Islet of Langerhans (tissue), 1 donor: Measurements from ENCODE around the gene FIBCD1.
"Not testable (repeated sequence)": the region's sequence is repeated elsewhere in the genome, so short reads cannot be mapped to it uniquely, and the experiment has no call there.

Source experiments
- FAIRE-seq: peaks from one replicate; lab custom pipeline; 2011; peaks lifted over from hg19 to GRCh38; lab: Jason Lieb, UNC

FIBCD1 gene

DNA sequence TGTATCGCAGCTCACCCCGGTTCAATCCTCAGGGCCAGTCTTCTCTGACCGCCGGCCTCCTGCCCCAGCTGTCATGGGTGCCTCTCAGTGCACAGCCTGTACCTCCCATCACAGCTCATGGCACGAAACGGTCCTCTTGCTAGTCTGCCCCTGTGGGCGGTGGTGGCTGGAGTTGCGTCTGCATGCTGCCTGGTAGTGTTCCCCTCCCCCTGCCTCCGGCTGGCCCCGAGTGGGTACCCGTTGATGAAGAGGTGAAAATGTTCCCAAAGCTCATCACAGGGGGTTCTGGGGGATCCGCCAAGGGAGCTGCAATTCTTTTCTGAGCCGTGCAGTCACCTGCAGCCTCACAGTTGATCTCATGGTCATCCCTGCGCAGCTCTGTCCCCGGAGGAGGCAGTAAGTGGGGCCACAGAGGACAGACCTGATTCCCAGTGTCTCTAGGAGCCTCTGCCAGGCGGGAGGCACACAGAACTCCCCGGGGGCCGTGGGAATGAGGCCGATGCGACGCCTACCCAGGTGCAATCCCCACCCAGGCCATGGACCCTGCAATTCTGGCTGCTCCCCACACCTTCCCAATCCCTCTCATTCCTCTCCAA is 34.7 kb upstream of the FIBCD1 start:
- no peak for FAIRE-seq

DNA sequence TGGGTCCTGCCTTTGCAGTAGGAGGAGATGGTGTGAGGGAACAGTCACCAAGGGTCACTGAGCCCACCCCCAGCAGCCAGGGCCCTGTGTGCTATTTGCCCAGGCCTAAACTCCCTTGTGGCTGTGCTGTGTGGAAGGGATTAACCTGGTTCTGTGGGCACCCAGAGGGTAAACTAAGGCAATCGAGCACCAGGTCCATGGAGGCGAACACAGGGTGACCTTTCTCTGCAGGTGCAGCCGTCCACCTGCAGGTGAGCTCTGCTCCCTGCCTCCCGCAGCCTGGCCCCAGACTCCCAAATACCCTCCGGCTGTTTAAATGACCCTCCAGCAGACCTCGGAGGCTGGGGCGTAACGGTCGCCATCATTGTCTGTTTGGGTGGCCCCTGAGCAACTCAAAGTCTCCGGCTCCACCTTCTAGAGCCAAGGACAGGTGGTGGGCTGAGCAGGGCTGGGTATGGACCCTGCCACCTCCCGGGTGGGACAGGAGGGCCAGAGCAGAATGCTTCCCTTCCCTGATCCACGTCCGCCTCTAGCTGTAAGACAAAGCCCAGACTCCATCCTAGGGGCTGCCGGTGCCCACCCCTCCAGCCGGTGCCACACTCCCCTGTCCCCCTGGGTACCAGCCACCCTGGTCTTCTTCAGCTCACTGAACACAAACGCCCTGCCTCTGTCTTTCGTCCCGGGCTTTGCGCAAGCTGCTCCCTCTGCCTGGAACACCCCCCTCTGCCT is 34.1 kb upstream of the FIBCD1 start:
- FAIRE-seq = no peak

DNA sequence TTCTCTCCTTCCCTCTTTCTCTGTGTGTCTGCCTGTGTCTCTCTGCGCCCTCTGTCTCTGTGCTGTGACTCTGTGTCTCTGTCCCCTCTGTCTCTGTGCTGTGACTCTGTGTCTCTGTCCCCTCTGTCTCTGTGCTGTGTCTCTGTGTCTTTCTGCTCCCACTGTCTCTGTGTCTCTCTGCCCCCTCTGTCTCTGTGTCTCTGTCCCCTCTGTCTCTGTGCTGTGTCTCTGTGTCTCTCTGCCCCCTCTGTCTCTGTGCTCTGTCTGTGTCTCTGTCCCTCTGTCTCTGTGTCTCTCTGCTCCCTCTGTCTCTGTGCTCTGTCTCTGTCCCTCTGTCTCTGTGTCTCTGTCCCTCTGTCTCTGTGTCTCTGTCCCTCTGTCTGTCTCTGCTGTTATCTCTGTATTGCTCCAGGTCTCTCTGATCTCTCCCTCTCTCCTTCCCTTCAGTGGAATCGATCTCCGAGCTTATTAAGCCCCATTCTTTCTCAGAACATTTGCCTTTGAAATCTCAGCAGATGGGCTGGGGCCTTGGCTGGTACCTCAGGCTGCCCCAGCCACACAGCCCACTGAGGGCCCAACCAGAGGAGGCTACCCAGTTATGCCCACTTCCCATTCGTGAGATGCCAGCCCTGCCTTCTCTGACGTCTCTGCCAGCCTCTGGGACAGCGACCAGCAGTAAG is 33.4 kb upstream of the FIBCD1 start:
- no peak for FAIRE-seq

DNA sequence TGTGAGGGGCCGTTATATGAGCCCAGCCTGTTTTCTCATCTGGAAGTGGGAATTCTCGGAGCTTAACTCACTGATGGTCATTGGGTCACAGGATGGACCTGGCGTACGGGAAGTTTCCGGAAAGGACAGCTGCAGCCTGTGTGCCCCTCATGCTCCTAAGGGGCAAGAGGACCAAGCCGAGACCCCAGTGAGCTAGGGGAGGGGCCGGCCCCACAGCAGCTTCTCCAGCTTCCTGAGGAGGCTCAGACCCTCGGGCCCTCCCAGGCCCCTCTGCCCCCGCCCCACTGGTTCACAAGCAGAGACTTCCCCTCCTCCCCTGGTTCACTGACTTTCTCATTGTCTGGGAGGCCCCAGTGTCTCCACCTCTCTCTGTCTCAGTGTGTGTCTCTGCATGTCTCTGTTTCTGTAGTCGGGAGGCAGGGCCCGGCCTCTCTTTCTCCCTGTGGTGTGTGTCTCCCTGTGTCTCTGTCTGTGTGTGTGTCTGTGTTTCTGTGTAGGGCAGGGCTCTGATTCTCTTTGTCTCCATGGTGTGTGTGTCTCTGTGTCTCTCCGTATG is 32.3 kb upstream of the FIBCD1 start:
- no peak for FAIRE-seq

DNA sequence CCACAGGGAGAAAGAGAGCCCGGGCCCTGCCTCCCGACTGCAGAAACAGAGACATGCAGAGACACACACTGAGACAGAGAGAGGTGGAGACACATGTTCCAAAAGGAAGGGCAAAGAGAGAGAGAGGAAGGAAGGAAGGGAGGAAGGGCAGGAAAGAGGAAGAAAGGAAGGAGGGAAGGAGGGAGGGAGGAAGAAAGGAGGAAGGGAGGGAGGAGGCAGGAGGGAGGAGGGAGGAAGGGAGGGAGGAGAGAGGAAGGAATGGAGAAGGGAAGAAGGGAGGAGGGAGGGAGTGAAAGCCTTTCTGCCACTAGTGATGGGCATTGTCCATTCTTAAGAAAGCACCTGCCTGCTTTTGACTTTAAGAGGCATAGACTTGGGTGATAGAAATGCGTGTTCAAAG is 31.8 kb upstream of the FIBCD1 start:
- no peak for FAIRE-seq

DNA sequence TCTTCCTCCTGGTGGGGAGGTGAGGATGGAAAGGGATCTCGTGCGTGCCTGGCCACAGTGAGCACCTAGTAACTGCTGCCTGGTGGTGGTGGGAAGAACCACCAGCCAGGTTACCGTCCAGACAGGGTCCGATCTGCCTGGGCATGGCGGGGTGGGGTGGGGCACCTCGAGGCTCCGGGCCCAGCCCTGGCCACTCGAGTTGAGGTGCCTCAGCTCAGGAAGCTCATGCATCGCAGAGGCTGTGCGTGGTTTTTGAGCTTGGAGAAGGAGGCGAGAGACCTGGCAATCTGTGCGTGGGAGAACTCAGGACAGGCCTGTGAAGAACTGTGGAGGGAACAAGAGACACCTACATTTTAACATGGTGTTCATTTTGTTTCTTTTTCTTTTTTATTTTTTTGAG is 31.0 kb upstream of the FIBCD1 start:
- FAIRE-seq = no peak

DNA sequence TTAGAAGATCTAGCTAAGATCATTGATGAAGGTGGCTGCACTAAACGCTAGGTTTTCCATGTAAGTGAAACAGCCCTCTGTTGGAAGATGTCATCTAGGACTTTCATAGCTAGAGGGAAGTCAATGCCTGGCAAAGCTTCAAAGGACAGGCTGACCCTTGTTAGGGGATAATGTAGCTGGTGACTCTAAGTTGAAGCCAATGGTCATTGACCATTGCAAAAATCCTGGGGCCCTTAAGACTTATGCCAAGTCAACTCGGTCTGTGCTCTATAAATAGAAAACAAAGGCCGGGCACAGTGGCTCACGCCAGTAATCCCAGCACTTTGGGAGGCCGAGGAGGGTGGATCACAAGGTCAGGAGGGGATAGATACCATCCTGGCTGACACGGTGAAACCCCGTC is 26.6 kb upstream of the FIBCD1 start:
- no peak for FAIRE-seq

DNA sequence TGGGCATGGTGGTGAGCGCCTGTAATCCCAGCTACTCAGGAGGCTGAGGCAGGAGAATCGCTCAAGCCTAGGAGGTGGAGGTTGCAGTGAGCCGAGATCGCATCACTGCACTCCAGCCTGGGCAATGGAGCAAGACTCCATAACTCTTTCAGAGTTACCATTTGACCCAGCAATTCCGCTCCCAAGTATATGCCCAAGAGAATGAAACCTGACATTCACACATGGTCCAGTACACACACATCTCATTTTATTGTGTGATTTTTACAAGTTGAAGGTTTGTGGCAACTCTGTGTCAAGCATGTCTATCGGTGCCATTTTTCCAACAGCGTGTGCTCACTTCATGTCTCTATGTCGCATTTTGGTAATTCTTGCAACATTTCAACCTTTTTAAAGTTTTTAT is 24.9 kb upstream of the FIBCD1 start:
- no peak for FAIRE-seq

DNA sequence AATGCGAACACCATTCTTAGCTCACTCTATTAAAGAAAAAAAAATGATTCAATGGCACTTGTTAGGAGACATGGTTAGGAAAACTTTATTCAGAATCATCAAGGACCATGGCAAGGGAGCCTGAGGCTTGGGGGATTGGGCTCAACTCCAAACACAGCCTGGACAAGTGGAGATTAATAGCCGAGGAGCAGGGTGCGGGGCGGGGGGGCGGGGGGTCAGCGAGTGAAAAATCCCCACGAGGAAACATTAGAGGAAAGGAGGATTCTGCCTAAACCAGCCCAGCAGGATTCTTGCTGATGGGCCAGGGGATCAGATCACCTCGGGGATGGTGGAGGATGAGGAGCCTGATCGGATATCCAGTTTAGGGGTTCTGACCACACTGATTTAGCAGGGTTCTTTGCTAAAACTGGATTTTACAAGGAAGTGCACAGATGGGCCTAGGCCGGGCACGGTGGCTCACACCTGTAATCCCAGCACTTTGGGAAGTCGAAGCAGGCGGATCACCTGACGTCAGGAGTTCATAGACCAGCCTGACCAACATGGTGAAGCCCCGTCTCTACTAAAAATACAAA is 24.4 kb upstream of the FIBCD1 start:
- no peak for FAIRE-seq

DNA sequence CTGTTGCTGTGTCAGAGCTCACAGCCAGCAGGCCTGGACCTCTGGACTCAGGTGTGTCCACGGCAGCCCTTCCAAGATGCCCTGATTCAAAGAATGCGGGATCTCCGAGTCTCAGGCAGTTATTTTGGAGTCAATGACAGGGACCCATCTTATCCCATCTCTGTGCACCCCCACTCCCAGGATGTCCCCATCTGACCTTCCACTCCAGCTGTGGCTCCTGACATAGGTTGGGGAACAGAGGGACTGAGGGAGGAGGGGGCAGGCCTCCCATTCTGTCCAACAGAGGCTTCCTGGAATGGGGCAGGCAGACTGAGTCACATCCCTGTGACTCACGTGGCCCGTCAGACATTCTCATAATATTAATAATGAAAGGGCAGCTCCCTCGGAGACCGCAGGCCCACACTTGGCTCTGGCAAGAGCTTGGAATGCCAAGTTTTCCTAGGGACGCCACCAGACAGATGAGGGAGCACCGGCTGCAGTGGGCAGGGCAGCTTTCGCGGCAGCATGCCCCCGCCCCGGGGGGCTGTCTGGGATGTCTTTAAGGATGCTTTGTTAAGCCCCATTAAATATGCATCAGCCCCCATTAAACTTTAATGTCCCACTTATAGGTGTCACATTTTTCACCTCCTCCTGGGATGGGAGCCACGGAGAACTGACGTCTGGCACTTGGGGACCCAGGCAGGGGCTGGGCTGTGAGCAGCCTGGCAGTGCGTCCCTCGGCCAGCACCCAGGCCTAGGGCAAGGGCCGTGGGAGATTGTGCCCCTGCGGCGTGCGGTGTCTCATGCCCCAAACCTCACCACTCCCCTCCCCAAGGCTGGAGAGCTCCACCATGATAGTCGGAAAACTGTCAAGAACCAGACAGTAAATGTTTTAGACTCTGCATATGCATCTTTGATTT is 23.6 kb upstream of the FIBCD1 start:
- no peak for FAIRE-seq

DNA sequence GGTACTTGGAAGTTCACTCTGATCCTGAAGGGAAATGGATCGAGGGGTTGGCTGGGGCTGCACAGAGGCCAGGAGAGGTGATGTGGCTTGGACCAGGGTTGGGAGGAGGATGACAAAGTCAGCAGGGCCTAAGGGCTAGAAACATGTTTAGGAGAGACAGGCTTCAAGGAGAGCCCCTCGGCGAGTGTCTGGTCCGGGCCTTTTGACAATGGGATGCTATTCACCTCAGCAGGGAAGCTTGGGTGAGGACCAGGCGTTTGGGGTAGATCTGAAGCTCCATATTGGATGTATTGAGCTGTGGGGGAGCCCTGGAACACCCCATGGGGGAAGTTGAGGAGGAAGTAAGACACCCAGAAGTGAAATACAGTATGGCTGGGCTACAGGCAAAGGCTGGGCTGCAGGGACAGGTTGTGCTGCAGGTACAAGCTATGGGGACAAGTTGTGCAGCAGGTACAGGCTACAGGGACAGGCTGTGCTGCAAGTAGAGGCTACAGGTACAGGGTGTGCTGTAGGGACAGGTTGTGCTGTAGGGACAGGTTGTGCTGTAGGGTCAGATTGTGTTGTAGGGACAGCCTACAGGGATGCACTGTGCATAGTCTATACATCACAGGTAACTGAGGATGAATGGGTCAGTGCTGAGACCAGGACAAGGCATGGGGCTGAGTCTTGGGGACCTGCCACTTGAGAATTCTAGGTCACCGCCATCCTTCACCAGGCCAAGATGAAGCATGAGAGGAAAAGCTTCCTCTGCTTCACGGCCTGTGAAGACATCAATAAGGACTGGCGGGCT is 22.7 kb upstream of the FIBCD1 start:
- FAIRE-seq = no peak

DNA sequence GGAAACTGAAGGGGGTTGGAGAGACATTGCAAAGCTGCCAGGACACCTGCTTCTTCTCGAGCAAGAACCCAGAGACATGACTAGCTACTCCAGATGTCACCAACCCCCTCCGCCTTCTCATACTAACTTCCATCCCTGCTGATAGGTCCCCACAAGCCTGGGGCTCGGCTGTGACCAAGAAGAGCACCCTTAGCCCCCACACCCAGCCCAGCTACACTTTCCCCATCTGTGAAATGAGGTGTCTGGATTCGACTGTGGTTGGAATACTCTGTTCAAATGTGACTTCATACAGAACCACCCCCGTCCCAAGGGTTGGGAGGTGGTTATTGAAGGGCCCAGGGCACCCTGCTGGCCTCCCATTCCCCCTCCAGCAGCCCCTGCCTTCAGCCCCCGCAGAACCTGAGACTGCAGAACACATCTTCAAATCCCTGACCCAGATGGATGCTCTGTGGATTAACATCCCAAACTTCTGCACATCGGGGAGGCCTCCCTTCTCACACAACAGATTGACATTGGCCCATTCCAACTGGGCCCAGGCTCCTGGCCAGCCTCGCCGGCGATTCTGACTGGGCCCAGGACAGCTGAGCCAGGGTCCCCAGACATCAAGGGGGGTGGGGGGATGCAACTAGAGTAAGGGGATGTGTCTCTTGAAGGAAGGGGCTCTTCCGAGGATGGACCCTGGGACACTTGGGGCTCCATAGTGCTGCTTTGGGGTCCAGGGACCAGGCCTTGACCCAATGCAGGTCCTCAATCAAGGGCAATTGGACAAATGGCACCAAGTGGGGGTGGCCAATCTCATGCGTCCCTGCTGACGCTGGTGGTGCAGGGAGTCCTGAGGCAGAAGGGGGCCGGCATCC is 21.7 kb upstream of the FIBCD1 start:
- no peak for FAIRE-seq

DNA sequence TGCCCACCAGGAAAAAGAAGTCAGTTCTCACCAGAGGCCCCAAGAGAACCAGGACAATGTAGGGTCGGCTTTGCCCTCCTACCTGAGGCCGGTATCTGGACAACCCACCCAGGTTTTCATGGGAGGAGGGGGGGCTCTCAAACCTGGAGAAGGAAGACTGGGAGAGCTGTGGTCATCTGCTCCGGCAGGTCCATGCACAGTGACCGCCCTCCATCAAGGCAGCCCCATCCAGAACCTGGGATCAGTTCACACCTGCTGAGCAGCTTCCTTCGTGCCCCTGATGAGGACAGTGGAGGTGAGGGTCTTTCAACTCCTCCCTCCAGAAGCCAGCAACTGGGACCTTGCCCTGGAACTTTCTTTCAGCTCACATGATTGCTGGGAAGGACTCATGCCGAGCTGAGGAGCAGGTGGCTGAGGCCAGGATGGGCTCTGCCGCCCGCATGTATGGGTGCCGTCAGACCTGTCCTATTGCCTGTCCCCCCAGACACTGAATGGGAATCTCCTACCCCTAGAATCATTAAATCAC is 20.8 kb upstream of the FIBCD1 start:
- FAIRE-seq = no peak

DNA sequence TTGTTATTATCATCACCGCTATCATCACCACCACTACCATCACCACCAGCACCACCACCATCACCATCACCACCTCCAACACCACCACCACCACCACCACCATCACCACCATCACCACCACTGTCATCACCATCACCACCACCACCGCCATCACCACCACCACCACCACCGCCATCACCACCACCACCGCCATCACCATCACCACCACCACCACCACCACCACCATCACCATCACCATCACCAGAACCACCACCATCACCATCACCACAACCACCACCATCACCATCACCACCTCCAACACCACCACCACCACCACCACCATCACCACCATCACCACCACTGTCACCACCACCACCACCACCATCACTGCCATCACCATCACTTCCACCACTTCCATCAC is 19.5 kb upstream of the FIBCD1 start:
- not testable (repeated sequence) for FAIRE-seq

DNA sequence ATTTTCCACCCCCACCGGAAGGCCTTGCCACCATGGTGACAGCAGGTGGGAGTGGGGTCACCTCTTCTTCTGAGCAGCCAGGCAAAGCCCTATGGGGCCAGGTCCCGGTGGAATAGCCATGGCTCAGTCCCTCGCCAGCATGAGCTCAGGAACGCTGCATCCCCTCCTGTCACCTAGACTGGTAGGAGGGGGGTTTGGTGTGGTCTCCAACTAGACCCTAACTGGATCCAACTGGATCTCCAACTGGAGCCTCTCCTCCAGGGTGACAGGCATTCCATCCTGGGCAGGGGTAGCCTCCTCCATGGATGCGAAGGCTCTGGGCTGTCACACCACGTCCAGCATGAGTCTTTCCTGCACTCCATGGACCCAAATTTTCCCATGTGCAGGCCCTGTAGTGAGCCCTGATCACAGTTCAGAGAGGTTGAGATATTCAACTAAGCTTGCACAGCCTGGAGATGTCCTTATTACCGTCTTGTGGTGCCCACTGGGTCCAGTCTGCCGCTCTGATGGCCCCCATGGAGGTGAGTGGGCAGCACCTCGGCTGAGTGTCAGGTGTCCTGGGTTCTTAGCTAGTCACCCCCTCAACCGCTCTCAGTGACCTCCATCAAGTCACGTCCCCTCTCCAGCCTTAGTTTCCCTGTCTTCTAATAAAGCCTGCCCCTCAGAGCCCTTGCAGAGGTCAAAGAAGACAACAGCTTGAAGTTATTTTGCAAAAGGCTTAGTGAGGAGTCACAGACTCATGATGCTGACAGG is 18.6 kb upstream of the FIBCD1 start:
- FAIRE-seq = no peak

DNA sequence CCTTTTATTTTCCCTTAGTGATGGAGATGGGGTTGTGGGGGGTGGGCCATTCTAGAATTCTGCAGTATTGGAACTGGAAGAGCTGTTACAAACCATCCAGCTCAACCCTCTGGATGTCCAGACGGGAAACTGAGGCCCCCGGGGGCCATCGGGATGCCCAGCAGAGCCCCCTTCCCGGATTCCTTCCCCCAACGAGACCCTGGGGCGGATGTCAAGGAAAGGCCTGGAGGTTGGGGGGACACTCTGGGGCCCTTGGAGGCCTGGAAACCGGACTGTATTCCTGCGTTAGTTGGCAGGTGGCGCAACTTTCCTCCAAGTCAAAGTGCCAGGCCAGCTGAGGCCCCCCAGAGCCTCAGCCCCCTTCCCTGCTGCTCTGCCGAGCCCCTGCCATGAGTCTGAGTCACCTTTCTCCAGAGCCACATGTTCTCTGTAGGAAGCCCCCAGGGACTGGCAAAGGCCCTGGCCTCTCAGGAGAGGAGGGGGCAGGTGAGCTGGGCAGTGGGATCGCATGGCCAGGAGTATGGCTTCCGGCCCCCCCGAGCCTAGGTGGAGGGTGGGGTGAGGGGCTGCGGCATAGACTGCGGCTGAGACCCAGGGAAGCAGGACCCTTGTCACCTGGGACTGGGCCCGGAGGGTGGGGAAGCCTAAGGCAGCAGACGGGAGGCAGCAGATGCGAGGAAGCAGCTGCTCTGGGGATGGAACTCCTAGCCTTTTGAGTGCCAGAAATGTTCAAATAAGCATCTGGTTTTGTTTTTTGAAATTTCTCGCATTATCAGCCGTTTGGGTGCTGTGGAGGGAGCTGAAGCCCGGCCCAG is 17.8 kb upstream of the FIBCD1 start:
- FAIRE-seq = no peak

DNA sequence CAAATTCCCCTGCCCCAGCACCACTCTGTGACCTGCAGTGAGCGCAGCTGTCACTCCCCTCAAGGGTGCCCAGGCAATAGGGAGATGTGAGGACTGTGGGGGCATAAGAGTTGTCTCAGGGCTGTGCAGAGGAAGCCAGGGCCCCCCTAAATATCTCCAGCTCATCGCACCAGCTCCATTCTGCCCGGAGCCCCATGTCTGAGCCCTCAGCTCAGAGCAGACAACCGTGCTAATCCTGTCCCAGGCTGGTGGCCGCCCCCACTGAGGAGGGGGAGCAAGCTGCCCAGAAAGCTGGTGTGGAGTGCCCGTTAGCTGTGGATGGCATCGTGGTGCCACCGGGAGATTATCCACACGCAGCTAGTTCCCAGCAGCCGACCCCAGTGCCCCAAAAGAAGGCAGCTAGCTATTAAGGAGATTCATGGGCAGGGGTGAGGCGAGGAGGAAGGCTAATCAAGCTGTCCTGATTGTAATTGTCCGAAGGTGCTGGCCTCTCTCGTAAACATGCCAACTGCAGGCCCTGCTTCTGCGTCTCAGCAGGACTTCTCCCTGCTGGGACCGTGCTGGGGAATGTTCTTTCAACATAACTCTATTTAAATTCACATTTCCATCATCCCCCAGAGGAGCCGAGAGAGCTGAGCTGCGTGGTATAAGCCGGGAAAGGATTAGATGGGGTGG is 17.0 kb upstream of the FIBCD1 start:
- no peak for FAIRE-seq

DNA sequence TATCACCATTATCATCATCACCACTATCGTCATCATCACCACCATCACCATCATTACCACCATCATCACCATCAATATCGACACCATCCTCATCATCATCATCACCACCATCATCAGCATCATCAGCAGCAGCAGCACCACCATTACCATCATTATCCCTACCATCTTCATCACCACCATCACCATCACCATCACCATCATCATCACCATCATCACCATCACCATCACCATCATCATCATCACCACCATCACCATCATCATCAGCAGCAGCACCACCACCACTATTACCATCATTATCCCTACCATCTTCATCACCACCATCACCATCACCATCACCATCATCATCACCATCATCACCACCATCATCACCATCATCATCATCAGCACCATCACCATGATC is 15.9 kb upstream of the FIBCD1 start:
- FAIRE-seq = not testable (repeated sequence)
